ENCODE measurements around the gene ERCC1.
"Not testable (repeated sequence)": the region's sequence is repeated elsewhere in the genome, so short reads cannot be mapped to it uniquely, and the experiment has no call there.

ERCC1 gene

DNA sequence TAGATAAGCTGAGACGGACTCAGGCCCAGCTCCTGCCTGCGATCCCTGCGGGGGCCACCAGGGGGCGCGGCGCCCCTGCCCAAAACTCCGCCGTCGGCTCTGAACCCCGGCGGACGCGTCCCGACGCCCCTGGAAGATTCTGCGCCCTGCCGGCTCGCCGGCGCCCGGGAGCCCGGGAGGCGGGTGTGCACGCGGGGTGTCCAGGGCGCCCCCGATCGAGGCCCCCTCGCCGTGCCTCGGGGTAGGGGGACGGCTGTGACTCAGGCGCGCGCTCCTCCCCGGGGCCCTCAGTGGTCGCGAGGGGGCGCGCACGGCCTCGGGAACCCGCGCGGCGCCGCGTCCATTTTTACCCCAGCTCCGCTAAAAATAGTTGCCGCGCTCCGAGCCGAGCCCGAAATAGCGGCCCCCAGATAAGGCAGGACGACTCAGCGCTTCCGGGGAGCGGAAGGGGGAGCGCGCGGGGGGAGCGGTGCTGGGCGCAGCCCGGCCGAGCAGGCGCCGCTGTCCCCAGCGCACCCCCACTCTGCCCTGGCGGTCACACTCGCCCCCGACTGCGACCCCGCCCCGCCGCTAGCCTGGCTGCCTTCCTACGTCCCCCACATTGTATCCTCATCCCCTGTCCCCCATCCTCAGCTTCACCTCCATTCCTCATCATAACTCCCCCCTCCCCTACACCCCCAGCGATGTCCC lies 16.0 kb upstream of the ERCC1 start:
- Histone ChIP-seq H3K27ac (peak overlapping the region in 20 of 21 experiments; percentile 57 to 94 (median 89)), H3K4me3 (peak overlapping the region; percentile 39 to 87 (median 64))

- Histone ChIP-seq H3K27ac (peak overlapping the region in 19 of 21 experiments; percentile 57 to 94 (median 89)), H3K4me3 (peak overlapping the region; percentile 39 to 87 (median 64))
Observed at GRCh38 chr19:45439190-45439568, 15.5 kb upstream of the ERCC1 start.

- no peak overlapping the region for H3K27ac ChIP-seq
- H3K4me3 ChIP-seq: no peak overlapping the region
Observed at GRCh38 chr19:45437328-45437727, 13.6 kb upstream of the ERCC1 start.

- not testable (repeated sequence) for H3K27ac ChIP-seq, H3K4me3 ChIP-seq
Observed at GRCh38 chr19:45432543-45432942, 8.8 kb upstream of the ERCC1 start.

DNA sequence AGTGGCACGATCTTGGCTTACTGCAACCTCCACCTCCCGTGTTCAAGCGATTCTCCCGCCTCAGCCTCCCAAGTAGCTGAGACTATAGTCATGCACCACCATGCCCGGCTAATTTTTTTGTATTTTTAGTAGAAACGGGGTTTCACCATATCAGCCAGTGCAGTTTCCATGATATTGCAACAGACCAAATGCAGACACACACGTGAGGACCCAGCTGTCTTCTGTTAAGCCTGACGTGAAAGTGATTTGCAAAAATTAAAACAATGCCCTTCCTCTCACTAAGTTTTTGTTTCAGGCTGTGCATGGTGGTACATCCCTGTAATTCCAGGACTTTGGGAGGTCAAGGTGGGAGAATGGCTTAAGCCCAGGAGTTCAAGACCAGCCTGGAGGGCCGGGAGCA lies 7.3 kb upstream of the ERCC1 start:
- H3K27ac ChIP-seq, H3K4me3 ChIP-seq: not testable (repeated sequence)

GRCh38 chr19:45429896-45430295 lies 6.2 kb upstream of the ERCC1 start:
- H3K27ac ChIP-seq, H3K4me3 ChIP-seq: not testable (repeated sequence)

DNA sequence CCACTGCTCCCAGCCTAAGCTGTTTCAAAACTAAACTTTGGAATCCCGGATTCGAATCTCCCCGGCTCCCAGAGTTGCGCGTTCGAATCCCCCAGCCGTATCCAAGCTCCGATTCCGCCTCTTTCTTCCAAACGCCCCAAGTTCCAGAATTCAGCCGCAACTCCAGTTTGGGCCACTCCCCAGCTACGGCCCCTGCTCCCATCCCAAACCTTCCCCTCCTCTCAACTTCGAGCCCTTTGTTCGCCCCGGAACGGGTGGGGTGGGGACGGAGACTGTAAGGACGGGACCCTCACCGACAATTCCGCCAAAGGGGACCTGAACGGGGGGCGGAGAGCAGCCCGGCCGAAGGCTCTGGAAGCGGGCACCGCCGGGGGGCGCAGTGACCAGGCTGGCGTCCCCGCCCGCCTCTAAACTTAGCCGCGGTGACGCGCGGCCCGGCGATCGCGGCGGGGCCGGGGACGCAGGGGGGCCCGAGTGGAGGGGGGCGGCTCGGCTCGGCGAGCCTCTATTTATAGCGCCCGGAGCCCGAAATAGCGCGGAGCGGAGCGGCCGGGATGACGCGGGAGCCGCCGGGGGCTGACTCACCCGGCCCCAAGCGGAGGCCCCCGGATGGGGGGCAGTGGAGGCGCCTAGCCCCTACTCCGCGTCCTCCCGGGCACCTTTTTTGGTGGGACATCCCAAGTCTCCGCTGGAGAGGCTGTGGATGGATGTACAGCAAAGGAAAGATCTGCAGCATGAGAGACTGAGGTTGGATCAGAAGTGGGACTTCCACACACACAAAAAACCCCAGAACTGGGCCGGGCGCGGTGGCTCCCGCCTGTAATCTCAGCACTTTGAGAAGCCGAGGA lies 4.9 kb upstream of the ERCC1 start:
- peak overlapping the region; percentile 23 to 48 (median 34) for H3K4me3 ChIP-seq
- peak overlapping the region in 19 of 21 experiments; percentile 15 to 84 (median 60) for H3K27ac ChIP-seq

DNA sequence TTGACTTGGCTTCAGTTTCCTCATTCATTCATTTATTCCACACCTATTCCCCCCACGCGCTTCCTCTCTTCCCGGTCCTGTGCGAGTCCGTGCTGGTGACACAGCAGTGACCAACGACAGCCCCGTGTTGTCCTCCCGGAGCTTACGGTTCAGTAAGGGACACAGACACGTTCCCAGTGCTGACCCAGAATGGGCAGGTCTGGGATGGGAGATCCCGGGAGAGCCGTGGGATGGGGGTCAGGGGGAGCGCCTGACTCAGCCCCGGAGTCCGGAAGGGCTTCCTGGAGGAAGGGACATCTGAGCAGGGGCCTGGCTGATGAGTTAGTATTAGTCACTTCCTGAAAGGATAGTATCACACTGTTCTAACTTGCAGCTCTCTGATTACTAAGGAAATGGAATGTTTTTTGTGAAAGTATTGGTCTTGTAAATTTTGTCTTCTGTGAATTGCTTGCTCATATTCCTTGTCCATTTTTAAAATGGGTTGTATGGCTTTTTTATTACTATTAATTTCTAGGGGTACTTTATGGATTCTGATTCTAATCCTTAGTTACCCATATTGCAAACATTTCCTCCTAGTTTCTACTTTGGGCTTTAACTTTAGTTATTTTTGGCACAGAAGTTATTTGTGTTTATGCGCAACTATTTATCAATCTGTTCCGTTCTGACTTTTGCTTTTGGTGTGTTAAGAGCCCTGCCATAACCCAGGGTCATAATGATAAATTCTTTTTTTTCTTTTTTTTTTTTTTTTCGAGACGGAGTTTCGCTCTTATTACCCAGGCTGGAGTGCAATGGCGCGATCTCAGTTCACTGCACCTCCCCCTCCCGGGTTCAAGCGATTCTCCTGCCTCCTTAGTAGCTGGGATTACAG lies 708 bp upstream of the ERCC1 start:
- peak overlapping the region; percentile 46 to 73 (median 57) for H3K4me3 ChIP-seq
- H3K27ac ChIP-seq: peak overlapping the region; percentile 65 to 96 (median 90)

DNA sequence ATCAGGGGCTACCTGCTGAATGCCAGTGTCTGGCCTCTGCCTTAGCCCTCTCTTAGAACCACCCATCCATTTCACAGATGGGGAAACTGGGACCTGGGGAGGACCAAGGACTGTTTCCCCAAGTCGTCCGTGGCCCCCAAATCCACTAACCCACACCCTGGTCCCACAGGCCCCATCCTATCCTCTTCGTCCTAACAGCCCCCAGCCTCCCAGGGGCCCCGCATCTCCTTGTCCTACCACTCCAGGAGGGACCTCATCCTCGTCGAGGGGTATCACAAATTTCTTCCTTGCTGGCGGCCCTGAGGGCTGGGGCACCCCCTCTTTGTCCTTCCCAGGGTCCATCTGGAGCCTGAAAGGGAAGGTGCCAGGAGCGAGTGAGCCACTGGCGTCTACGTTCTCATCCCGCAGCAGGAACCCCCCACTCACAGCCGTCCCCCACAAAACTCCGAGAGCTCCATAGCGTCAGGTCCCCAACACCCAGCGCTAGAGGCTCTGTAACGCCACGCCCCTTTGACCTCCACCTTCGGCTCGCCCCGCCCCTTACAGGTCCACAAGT lies 606 bp downstream of the ERCC1 start:
- peak overlapping the region in 20 of 21 experiments; percentile 78 to 96 (median 90) for H3K27ac ChIP-seq

DNA sequence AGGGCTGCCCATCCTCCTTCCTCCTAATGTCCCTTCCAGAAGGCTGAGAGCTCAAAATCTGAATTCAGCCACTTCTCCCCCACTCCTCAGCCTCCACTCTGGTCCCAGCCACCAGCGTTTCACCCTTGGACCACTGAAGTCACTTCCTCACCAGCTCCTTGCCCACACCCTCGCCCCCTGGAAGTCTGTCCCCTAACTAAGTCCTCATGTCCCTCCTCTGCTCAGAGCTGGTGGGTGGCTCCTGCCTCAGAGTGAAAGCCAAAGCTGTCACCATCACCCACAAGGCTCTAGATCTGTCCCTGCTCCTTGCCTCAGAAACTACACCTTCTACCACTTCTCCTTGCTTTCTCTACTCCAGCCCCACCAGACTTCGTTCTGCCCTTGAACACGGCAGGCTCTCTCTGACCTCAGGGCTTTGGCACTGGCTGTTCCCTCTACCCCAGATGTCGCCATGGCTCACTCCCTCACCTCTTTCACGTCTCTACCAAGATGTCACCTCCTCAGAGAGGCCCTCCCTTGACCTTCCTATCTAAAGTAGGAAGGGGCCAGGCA lies 1.7 kb downstream of the ERCC1 start:
- peak overlapping the region in 2 of 21 experiments; percentile 3 to 49 for H3K27ac ChIP-seq
- H3K4me3 ChIP-seq: no peak overlapping the region

More for the DNA sequence above, 606 bp downstream of the ERCC1 start:
- peak overlapping the region; percentile 46 to 73 (median 57) for H3K4me3 ChIP-seq

- Histone ChIP-seq H3K27ac (no peak overlapping the region), H3K4me3 (no peak overlapping the region)
Observed at GRCh38 chr19:45420871-45421270, 2.8 kb downstream of the ERCC1 start.

- Histone ChIP-seq H3K27ac (peak overlapping the region in 6 of 21 experiments; percentile 5 to 77 (median 54)), H3K4me3 (no peak overlapping the region)
Observed at GRCh38 chr19:45420356-45420755, 3.4 kb downstream of the ERCC1 start.

GRCh38 chr19:45419895-45420294 lies 3.8 kb downstream of the ERCC1 start:
- Histone ChIP-seq H3K27ac (peak overlapping the region in 10 of 21 experiments; percentile 5 to 77 (median 54)), H3K4me3 (no peak overlapping the region)

DNA sequence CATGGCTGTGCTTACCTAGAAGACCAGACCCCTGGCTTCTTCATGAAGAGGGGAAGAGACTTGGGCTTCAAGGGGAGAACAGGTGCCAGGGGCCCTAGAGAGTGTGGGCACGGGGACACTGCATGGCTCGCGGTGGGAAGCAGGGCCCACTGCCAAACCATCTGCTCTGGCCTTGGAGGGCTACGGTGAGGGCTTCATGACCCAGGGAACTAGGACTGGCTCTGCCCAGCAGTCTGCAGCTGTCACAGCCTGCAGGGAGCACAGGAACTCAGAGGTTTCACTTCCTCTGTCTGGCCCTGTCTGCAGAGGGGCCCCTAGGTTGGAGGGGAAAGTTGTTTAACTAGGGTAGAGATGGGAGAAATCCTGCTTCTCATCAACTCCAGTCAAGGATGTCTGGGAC lies 4.3 kb downstream of the ERCC1 start:
- H3K27ac ChIP-seq: peak overlapping the region in 10 of 21 experiments; percentile 5 to 77 (median 54)

DNA sequence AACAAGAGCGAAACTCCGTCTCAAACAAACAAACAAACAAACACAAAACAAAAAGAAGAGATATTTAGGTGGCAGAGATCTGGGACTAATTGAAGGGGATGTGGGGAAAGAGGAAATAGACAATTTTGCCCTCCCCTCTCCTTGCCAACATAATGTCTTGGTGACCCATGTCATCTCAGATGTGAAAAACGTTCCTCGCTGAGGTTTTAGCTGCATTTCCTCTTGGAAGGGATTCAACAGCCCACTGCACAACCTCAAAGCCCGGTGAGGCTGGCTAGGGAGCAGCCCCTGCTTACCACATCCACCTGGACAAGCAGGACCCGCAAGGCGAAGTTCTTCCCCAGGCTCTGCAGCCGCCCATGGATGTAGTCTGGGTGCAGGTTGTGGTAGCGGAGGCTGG lies 4.9 kb downstream of the ERCC1 start:
- no peak overlapping the region for H3K4me3 ChIP-seq
- peak overlapping the region in 6 of 21 experiments; percentile 24 to 77 (median 58) for H3K27ac ChIP-seq

More for the DNA sequence above, 4.3 kb downstream of the ERCC1 start:
- H3K4me3 ChIP-seq: no peak overlapping the region

- H3K27ac ChIP-seq: peak overlapping the region in 1 of 21 experiments; percentile 49
Observed at GRCh38 chr19:45417151-45417550, 6.6 kb downstream of the ERCC1 start.

GRCh38 chr19:45414468-45414867 lies 9.2 kb downstream of the ERCC1 start:
- Histone ChIP-seq H3K4me3 (no peak overlapping the region), H3K27ac (no peak overlapping the region)

More at GRCh38 chr19:45417151-45417550, 6.6 kb downstream of the ERCC1 start:
- H3K4me3 ChIP-seq: no peak overlapping the region

GRCh38 chr19:45413497-45413896 lies 10.2 kb downstream of the ERCC1 start:
- Histone ChIP-seq H3K27ac (peak overlapping the region in 1 of 21 experiments; percentile 17), H3K4me3 (no peak overlapping the region)

- not testable (repeated sequence) for H3K27ac ChIP-seq, H3K4me3 ChIP-seq
Observed at GRCh38 chr19:45410330-45410729, 13.4 kb downstream of the ERCC1 start.

All from skin epidermis (tissue), 12 donors.